Right forelimb (tissue), 1 donor: ENCODE data around the gene MTPN.

Experiments
- DNase-seq: peaks from one replicate; pipeline ENCODE4 v3.0.0-alpha.2; 2018

MTPN gene

GRCh38 chr7:135919071-135919841 lies 57.9 kb downstream of the MTPN start:
- no peak for DNase-seq

- no peak for DNase-seq
Measured at GRCh38 chr7:135918134-135918533, 59.0 kb downstream of the MTPN start.

- DNase-seq: no peak
Measured at GRCh38 chr7:135917721-135918120, 59.4 kb downstream of the MTPN start.

- DNase-seq: no peak
Measured at GRCh38 chr7:135914346-135914745, 62.8 kb downstream of the MTPN start.

GRCh38 chr7:135913404-135913803 lies 63.8 kb downstream of the MTPN start:
- DNase-seq: no peak

GRCh38 chr7:135911099-135911498 lies 66.1 kb downstream of the MTPN start:
- DNase-seq: peak; percentile 80

- DNase-seq: no peak
Measured at GRCh38 chr7:135910393-135911036, 66.6 kb downstream of the MTPN start.

- DNase-seq: no peak
Measured at GRCh38 chr7:135905858-135906257, 71.3 kb downstream of the MTPN start.

- no peak for DNase-seq
Measured at GRCh38 chr7:135905355-135905754, 71.8 kb downstream of the MTPN start.

GRCh38 chr7:135904282-135904681 lies 72.9 kb downstream of the MTPN start:
- no peak for DNase-seq

GRCh38 chr7:135901585-135902540 lies 75.3 kb downstream of the MTPN start:
- DNase-seq: no peak

GRCh38 chr7:135900065-135900546 lies 77.1 kb downstream of the MTPN start:
- no peak for DNase-seq

GRCh38 chr7:135899458-135900064 lies 77.6 kb downstream of the MTPN start:
- no peak for DNase-seq

GRCh38 chr7:135898226-135898625 lies 78.9 kb downstream of the MTPN start:
- no peak for DNase-seq

- no peak for DNase-seq
Measured at GRCh38 chr7:135894816-135895215, 82.3 kb downstream of the MTPN start.

GRCh38 chr7:135889823-135890222 lies 87.3 kb downstream of the MTPN start:
- no peak for DNase-seq

- no peak for DNase-seq
Measured at GRCh38 chr7:135888740-135889139, 88.4 kb downstream of the MTPN start.

- no peak for DNase-seq
Measured at GRCh38 chr7:135886345-135887132, 90.6 kb downstream of the MTPN start.

GRCh38 chr7:135884495-135885232 lies 92.5 kb downstream of the MTPN start:
- DNase-seq: no peak

- no peak for DNase-seq
Measured at GRCh38 chr7:135879233-135879632, 97.9 kb downstream of the MTPN start.

GRCh38 chr7:135878284-135878683 lies 98.9 kb downstream of the MTPN start:
- no peak for DNase-seq
